Erythroblast (primary cell): Measurements from ENCODE around the gene HNRNPC.
"Not testable (repeated sequence)": the region's sequence is repeated elsewhere in the genome, so short reads cannot be mapped to it uniquely, and the experiment has no call there.

Experiments used
- DNase-seq, 2 experiments: peaks; one replicate each; lab custom pipeline; 2025; lab: John Stamatoyannopoulos, UW
- GATA1 ChIP-seq: IDR thresholded peaks from 2 replicates; pipeline ENCODE4 v1.6.1; 2011; ENCODE audit warnings: low read depth, mild to moderate bottlenecking, control low read depth, low read length, moderate library complexity
- POLR2A ChIP-seq: IDR thresholded peaks from 2 replicates; pipeline ENCODE4 v1.6.1; 2011; ENCODE audit warnings: mild to moderate bottlenecking, low read length

Gene HNRNPC

GRCh38 chr14:21219561-21220111 lies 49.6 kb downstream of the HNRNPC start:
- DNase-seq = no peak
- no peak for TF ChIP-seq POLR2A
- TF ChIP-seq GATA1 = no peak

- TF ChIP-seq GATA1 (no peak), POLR2A (no peak)
These were observed 50.1 kb downstream of the HNRNPC start for GRCh38 chr14:21219120-21219519.

GRCh38 chr14:21215879-21216251 lies 53.4 kb downstream of the HNRNPC start:
- DNase-seq = no peak
- no peak for TF ChIP-seq POLR2A
- no peak for TF ChIP-seq GATA1

More at GRCh38 chr14:21219120-21219519, 50.1 kb downstream of the HNRNPC start:
- DNase-seq = no peak

GRCh38 chr14:21215130-21215878 lies 53.9 kb downstream of the HNRNPC start:
- TF ChIP-seq GATA1 = no peak
- TF ChIP-seq POLR2A = no peak

GRCh38 chr14:21213652-21214051 lies 55.6 kb downstream of the HNRNPC start:
- DNase-seq = no peak
- no peak for TF ChIP-seq GATA1
- no peak for TF ChIP-seq POLR2A

More at GRCh38 chr14:21215130-21215878, 53.9 kb downstream of the HNRNPC start:
- DNase-seq = no peak

- not testable (repeated sequence) for DNase-seq
These were observed 56.4 kb downstream of the HNRNPC start for GRCh38 chr14:21212824-21213223.

- TF ChIP-seq POLR2A = no peak
- no peak for TF ChIP-seq GATA1
- no peak for DNase-seq
These were observed 57.7 kb downstream of the HNRNPC start for GRCh38 chr14:21211509-21211908.

GRCh38 chr14:21210023-21210422 lies 59.2 kb downstream of the HNRNPC start:
- DNase-seq = no peak
- no peak for TF ChIP-seq POLR2A

- no peak for TF ChIP-seq GATA1
- no peak for TF ChIP-seq POLR2A
- DNase-seq = no peak
These were observed 60.1 kb downstream of the HNRNPC start for GRCh38 chr14:21209185-21209584.

- DNase-seq = no peak
- TF ChIP-seq GATA1 (no peak), POLR2A (no peak)
These were observed 60.7 kb downstream of the HNRNPC start for GRCh38 chr14:21208554-21208953.

GRCh38 chr14:21206753-21207684 lies 62.2 kb downstream of the HNRNPC start:
- DNase-seq = no peak
- TF ChIP-seq GATA1 = no peak

- no peak for DNase-seq
- TF ChIP-seq GATA1 (no peak), POLR2A (no peak)
These were observed 63.3 kb downstream of the HNRNPC start for GRCh38 chr14:21205678-21206581.

- TF ChIP-seq POLR2A (no peak), GATA1 (no peak)
- DNase-seq = no peak
These were observed 64.1 kb downstream of the HNRNPC start for GRCh38 chr14:21205026-21205677.
